Activated CD4-positive, alpha-beta T cell treated with anti-CD3 and anti-CD28 coated beads, Interleukin-2, Interleukin-4, amounts not matched to agents 100 ng/mL and 50 ng/mL, durations not matched to agents 16 hours and 8 hours (primary cell): ENCODE results near the gene SYMPK.
A peak's percentile ranks its signal among the peaks of the same experiment; 100 is the strongest.
"Not testable (repeated sequence)": the region's sequence is repeated elsewhere in the genome, so short reads cannot be mapped to it uniquely, and the experiment has no call there.

Experiments used
- DNase-seq: peaks from one replicate; pipeline ENCODE4 v3.0.0-alpha.2; 2020; ENCODE audit warnings: low spot score

SYMPK gene

DNA sequence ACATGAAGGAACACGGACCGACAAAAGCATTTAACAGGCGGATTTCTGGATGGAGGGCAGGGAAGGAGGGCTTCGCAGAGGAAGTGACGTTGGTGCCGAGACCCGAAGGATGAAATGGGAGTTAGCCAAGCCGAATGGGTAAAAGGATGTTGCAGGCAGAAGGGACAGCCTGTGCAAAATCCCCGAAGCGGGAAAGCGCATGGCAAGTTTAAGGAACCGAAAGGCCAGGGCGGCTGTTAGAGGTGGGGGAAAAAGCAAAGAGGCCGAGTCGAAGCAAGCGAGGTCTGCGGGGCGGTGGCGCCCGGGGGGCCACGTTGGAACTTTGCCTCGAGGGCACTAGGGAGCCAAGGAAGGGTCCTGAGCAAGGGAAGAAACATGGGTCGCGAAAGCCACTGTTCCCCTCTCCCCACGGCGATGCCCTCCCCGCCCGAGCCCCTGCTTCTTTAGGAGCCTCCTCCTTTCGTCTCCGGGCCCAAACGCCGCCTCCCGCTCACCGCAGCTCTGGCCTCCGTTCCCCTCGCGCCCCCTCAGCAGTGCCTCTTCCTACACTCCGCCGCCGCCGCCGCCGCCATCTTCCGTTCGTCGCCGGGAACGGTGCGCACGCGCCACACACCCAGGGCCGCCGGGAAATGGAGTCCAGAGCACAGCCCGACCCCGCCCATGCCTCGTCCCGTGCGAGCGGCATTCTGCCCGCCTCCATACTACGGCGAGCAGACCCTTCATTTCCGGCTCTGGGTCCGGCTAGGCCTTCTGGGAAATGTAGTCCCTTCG is at the start of gene SYMPK:
Gene SYMPK (minus strand): TSS at position 584 of the 771 bp plus-strand sequence. CDS start 8,652 bp downstream, outside the sequence.
- DNase-seq, result peak; percentile 100

DNA sequence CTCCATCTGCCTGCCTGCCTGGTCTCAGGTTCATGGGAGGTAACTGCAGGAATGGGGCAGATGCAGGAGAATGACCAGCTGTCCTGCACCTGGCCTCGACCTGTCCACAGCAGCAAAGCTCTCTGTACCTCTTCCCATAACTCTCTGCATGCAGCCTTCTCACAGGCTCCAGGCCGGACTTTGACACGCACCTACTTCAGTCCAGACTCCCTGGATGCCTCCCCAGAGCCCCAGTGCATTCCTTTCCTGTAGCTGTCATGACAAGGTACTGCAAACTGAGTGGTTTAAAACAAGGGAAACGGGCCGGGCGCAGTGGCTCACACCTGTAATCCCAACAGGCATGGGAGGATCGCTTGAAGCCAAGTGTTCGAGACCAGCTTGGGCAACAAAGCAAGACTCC is 48.3 kb upstream of the SYMPK start:
- no peak for DNase-seq

DNA sequence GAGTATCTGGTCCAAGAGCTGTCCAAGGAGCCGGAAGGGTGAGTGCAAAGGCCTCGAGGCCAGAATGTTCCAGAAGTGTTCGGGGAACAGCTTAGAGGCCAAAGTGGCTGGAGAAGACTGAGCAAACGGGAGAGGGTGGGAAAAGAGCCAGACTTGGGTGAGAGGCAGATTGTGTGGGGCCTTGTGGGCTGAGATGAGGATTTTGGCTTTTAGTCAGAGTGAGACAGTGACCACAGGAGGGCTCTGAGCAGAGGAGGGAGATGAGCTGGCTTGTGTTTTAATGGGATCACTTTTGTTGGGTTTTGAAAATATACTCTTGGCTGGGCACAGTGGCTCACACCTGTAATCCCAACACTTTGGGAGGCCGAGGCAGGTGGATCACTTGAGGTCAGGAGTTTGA is 46.0 kb upstream of the SYMPK start:
- DNase-seq, result no peak

DNA sequence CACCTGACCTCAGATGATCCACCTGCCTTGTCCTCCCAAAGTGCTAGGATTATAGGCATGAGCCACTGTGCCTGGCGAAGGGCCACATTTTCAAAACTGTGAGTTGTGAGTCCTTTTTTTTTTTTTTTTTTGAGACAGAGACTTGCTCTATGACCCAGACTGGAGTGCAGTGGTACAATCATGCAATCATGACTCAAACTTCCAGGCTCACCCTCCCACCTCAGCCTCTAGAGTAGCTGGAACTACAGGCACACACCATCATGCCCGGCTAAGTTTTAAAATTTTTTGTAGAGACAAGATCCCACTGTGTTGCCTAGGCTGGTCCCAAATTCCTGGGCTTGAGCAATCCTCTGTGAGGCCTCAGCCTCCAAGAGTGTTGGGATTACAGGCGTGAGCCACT is 43.3 kb upstream of the SYMPK start:
- no peak for DNase-seq

DNA sequence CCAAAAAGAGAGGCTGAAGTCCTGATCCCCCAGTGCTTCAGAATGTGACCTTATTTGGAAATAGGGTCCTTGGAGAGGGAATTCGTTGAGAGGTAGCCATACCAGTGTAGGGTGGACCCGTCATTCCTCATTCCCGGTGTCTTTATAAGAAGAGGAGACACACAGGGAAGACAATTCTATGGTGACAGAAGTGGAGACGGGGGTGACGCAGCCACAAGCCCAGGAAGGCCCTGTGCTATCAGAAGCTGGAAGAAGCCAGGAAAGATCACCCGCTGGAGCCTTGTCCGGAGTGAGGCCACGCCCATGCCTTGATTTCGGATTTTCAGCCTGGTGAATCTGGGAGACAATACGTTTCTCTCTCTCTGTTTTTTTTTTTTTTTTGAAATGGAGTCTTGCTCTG is 42.1 kb upstream of the SYMPK start:
- DNase-seq, result no peak

DNA sequence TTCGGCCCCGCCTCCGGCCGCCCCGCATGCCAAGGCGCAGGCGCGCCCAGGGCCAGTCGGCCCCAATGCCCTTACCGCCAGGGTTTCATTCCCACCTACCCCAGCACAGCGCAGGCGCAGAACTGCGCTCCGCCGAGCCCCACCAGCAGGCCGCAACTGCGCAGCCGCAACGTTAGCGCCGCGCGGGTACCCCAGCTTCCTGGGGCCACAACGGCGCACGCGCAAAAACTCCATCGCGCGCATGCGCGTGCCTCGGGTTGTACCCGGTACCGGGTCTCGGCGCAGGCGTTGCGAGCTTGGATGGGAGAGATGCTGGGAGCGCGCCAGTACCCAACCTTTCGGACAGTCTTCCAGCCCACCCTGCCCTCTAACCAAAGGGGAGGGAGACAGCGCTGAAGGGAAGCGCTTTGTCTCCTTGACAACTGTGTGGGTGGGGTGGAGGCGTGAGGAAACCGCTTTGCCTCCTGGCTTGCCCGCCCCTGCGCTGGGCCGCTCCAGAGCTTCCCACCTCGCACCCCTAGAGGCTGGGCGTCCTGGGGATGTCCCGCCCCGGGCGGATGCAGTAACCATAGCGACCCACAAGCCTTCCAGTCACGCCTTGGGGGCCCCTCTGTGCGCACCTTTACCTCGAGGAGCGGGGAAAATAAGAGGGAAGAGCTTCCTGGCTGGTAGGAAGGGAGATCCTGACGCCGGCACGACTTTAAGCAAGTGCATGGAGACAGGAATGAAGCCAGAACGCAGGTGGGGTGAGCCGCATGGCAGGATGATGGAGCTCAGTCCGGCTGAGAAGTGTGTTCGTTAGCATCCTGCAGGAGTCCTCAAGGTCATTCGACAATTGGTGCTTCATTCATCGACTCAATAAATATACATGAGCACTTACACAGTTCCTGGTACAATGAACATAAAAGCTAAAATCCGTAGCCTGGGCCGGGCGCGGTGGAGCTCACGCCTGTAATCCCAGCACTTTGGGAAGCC is 40.0 kb upstream of the SYMPK start:
- DNase-seq, result peak; percentile 100

DNA sequence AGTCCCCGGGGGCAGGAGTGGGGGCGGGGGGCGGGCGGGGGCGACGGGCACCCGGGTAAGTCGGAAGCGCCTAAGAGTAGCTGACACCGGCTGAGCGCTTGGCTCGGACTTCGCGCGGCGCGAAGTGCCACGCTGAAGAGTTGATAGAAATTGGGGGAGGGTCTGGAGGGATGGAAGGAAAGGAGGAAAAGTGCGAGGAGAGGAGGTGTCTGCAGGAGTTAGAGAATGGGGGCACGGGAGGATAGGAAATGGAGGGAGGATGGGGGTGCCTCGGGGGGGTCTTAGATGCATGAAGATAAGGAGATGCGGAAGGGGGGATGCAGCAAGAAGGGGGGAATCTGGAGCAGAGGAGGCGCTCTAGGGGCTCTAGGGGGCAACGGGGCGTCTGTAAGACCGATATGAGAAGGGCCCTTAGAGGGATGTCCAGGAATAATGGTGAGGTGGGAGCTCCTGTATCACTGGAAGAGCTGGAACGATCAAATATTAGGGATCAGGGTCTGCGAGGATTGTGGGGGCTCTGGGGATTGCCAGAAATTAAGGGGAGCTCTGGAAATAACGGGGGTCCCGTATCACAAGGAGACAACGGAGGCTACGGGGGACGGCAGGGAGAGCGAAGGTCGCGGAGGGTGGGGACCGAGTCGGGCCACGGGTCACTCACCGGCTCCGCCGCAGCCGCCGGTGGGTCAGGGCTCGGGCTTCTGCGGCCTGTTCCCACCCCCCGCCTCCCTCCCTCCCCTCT is 39.1 kb upstream of the SYMPK start, which contains the start of gene MYPOP:
Gene MYPOP (minus strand): TSS at position 702 of the 739 bp plus-strand sequence. CDS start 840 bp downstream, outside the sequence.
- no peak for DNase-seq

DNA sequence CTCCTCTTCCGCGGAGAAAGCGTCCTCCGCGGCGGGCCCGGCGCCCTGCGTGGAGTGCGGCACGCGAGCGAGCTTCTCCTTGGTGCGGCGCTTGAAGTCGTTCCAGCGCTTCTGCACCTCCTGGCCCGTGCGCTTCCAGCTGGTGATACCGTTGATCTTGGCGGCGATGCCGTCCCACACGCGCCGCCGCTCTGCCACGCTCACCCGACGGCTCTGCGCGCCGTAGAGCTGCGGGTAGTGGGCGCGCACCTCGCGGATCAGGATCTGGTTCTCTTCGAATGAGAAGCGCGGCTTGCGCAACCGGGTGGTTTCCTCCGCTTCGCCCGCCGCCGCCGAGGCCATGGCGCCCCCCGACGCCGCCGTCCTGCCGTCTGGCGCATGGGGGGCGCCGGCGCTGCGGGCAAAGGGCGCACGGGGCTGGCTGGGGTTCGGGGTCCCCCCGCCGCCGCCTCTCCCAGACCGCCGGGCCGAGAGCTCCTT is 38.5 kb upstream of the SYMPK start:
- no peak for DNase-seq

DNA sequence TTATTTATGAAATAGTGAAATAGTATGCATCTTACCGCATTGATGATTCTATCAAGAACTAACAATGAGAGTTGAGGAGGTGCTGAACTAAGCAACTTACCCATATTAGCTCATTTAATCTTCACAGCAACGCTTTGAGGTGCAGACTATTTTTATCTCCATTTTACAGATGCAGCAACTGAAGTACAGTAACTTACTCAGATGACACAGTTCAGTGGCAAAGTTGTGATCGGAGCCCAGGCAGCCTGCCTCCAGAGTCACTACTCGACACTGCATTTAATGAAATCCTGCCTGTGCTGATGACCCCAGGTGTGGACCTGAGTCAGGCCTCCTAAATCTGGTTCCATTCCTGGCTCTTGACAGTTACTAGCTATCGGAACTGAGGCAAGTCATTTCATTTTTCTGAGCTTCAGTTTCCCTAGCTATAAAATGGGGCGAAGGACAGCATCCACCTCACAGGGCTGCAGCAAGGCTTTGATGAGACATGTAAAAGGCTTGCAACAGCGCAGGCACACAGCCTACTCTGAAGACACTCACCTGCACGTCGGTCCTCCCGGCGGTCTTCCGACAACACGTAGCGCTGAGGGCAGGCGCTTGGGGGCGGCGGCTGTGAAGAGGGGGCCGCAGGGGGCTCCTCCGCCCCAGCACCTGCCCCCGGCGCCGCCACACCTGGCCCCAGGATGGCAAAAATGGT is 37.9 kb upstream of the SYMPK start:
- no peak for DNase-seq

DNA sequence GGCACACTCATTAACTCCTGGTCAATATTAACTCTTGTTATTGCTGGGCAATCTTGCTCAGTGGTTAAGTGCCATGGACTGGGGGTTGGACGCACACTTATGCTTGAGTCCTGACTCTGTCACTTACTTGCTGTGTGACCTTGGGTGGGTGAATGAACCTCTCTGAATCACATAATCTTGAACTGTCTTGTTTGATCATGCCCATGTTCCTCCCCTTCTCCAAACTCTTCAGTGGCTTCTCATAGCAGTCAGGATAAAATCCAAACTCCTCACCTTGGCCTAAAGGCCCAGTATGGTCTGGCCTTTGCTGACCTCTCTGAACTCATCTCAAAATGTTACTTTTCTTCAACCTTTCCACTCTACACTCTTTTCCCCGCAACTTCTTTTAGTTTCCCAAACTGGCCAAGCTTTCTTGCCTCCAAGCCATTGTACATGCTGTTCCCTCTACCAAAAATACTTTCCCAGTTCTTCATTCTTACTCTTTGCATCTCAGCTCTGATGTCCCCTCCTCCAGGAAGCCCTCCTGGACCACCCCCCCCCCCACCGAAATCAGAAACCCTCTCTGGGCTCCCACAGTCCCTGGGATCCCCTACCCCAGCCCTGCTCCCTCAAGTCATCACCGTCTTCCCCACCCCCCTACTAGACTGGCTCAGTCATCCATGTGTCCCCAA is 37.1 kb upstream of the SYMPK start:
- no peak for DNase-seq

DNA sequence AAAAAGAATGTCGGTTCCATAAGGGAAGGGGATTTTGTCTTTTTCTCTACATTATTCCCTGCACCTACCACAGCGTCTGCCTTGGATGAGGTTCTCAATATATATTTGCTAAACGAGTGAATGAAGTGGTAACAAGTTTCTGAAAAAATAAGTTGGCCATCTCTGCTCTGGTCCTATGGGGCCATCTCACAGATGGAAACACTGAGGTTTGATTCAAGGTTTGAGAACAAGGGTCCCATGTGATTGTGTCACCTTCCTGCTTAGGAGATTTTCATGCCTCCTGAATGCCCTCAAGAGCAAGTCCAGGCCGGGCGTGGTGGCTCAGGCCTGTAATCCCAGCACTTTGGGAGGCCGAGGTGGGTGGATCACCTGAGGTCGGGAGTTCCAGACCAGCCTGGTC is 36.3 kb upstream of the SYMPK start:
- no peak for DNase-seq

DNA sequence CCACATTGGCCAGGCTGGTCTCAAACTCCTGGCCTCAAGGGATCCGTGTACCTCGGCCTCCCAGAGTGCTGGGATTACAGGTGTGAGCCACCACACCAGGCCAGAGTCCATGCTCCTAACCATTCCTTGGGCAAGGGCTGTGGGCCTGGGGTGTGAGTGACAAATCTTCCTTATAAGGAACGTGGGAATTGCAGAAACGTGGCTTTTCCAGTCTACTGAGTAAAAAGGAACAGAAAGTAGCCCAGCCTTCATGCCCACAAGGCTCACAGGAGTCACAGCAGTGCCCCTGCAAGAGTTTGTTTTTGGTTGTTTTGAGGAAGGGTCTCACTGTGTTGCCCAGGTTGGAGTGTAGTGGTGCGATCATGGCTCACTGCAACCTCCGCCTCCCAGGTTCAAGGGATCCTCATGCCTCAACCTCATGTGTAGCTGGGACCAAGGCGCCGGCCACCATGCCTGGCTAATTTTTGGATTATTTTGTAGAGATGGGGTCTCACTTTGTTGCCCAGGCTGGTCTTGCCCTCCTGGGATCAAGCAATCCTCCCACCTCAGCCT is 34.4 kb upstream of the SYMPK start:
- DNase-seq, result no peak

DNA sequence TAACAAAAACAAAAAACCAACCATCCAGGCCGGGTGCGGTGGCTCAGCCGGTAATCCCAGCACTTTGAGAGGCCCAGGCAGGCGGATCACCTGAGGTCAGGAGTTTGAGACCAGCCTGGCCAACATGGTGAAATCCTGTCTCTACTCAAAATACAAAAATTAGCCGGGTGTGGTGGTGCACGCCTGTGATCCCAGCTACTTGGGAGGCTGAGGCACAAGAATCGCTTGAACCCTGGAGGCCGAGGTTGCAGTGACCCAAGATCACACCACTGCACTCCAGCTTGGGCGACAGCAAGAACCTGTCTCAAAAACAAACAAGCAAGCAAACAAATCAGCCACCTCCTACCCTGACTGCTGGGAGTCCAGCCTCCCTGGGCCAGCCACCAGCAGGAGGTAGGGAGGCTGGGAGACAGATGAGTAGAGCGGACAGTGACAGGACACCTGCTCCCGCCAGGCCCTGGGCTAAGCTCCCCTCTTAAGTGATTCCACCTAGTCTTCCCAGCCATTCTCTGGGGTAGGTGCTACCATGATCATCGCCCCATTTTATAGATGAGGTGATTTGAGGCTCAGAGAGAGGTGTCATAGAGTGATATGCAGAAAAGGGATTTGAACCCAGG is 33.1 kb upstream of the SYMPK start:
- not testable (repeated sequence) for DNase-seq

DNA sequence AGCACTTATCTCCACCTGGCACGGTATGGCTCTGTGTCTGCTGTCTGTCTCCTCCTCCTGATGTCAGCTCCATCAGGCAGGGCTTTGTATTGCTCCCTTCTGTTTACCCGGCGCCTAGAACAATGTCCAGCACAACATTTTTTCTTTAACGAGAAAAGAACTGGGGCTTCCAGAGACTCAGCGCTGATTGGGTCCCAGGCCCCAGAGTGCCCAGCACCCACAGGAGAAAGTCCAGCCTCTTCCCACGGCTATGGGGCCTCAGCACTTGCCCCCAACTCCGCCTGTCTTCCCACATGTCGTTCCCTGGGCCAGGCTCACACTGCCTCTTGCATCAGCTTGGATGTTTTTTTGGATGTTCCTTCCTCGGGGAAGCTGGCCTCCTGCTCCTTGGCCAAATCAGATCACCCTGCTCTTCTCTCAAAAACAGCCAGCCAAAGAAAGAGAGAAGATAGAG is 32.6 kb upstream of the SYMPK start:
- DNase-seq, result no peak

DNA sequence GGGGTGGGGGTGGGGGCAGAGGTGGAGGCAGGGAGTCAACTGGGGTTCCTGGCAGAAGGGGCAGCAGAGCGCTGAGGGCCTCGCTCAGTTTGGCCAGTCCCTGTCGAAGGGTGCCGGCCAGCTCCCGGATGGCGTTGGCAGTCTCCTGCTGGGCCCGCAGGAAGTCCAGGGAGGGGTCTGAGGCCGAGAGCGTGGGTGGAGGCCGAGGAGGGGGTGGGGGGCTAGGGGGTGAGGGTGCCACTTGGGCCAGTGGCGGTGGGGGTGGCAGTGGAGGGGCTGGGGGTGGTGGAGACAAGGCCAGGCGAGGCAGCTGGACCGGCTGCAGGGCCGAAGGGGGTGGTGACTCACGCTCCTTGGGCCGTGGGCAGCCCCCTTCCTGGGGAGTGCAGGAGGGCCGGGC is 27.9 kb upstream of the SYMPK start:
- DNase-seq, result no peak

DNA sequence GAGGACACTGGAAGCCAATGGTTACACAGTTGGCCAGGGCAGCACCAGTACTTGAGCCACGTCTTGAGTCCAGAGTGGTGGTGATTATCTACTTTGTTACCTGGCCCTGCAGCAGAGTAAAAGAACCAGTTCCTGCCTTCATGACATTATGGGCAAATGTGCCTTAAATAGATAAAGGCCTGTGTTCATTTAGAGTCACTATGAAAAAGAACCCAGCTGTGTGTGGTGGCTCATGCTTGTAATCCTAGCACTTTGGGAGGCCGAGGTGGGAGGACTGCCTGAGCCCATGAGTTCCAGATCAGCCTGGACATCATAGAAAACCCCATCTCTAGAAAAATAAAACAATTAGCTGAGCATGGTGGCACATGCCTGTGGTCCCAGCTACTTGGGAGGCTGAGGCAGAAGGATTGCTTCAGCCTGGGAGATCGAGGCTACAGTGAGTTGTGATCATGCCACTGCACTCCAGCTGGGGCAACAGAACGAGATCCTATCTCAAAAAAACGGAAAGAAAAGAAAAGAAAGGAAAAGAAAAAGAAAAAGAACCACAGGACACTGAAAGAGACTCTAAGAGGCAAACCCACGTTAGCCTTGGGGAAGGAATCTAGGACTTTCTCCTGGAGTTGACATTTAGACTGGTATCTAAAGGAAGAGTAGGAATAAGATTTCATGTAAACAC is 26.4 kb upstream of the SYMPK start:
- DNase-seq, result no peak

DNA sequence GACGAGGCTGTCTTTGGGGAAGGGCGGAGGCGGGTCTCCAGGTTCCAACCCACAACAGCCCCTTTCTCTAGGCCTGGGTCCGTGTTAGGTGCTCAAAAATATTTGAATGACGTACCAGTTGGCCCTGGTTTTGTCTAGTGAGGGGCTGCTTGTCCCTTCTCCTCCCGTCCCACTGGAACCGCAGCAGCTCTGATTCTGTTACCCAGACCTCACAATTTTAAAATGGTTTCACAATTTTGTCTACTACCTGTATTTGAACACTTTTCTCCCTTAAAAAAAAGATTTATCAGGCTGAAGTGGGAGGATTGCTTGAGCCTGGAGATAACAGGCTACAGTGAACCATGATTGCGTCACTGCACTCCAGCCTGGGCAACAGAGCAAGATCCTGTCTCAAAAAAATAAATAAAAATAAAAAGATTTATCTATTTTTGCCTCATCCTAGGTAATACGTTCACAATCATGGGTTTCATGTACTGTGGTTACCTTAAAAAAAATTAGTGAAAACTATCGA is 24.3 kb upstream of the SYMPK start:
- DNase-seq, result no peak

DNA sequence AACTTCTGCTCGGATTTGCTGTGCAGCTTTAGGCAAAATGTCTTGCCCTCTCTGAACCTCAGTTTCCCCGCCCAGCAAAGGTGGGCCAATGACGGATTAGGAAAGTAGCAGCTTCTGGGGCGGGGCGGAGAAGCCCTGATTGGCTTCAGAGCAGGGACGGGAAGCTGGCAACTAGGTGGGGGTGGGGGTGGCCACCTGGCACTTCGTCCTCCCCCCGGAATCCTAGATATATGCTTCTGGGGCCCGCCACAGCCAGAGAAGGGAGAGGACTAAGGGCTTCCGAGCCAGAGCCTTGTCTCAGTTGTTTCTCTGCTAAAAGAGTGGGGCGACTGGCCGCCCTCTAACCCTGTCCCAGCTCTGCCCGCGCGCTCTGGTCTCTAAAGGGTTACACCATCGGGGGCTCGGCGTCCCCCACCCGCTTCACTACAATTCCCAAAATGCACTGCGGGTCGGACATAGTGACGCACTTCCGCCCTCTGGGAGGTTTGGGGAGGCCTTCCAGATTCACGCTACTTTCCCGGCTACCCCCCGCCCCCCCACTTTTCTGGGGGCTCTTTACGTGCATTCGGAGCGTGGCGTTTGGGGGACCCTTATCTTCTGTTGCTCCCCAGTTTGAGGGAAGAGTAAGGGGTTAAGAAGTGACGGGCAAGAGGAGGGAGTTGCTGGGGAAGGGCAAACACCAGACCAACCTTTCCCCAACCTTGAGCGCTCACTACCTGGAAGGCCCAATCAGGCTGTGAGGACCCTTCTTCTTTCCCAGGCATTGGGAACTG is 23.7 kb upstream of the SYMPK start:
- peak; percentile 94 for DNase-seq
